GM18909 (cell line): ENCODE results near the gene CCNH.
A peak's percentile ranks its signal among the peaks of the same experiment; 100 is the strongest.

Experiments
- ATAC-seq: cut with Tn5 transposase; IDR thresholded peaks from one replicate; pipeline ENCODE4 v1.9.1; 2021; ENCODE audit warnings: mild to moderate bottlenecking; ENCODE audit not compliant: unreplicated experiment, poor library complexity

The CCNH gene

GRCh38 chr5:87412630-87413342 lies at the start of gene CCNH:
Gene CCNH (minus strand): TSS chr5:87412930. CDS start chr5:87412794, 136 bp downstream.
- peak; percentile 99 for ATAC-seq

GRCh38 chr5:87457706-87458105 lies 45.0 kb upstream of the CCNH start:
- ATAC-seq = no peak

- no peak for ATAC-seq
Measured at GRCh38 chr5:87453801-87454200, 41.1 kb upstream of the CCNH start.

GRCh38 chr5:87452837-87453236 lies 40.1 kb upstream of the CCNH start:
- ATAC-seq = no peak

GRCh38 chr5:87442419-87442818 lies 29.7 kb upstream of the CCNH start:
- no peak for ATAC-seq

GRCh38 chr5:87438231-87438630 lies 25.5 kb upstream of the CCNH start:
- no peak for ATAC-seq

DNA sequence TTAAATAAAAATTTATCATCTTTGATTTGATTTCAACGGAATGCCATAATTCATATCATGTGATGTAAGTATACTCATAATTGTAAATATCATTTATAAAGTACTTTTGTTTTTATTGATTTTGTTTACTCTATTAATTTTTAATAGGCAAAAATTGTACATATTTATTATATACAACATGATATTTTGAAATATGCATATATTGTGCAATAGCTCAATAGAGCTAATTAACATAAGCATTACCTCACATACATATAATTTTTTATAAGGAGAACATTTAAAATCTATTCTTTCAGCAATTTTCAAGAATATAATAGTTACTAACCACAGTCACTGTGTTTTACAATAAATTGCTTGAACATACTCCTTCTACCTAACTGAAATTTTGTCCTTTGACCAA lies 25.0 kb upstream of the CCNH start:
- no peak for ATAC-seq

GRCh38 chr5:87435144-87435694 lies 22.5 kb upstream of the CCNH start:
- ATAC-seq = no peak

- ATAC-seq = no peak
Measured at GRCh38 chr5:87434461-87434860, 21.7 kb upstream of the CCNH start.

GRCh38 chr5:87433945-87434344 lies 21.2 kb upstream of the CCNH start:
- ATAC-seq = no peak

DNA sequence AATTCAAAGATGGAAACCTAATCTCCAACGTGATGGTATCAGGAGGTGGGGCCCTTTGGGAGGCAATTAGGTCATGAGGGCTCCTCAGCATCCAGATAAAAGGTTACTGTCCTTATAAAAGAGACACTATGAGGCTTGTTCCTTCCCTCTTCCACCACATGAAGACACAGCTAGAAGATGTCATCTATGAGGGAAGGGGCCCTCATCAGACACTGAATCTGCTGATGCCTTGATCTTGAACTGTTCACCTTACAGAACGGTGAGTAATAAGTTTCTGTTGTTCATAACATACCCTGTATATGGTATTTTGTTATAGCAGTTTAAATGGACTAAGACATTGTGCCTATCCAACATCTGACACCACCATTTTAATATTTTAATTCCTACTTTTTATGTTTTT lies 19.7 kb upstream of the CCNH start:
- ATAC-seq = no peak

GRCh38 chr5:87430863-87431457 lies 18.2 kb upstream of the CCNH start:
- ATAC-seq = no peak

GRCh38 chr5:87423755-87424154 lies 11.0 kb upstream of the CCNH start:
- ATAC-seq = no peak

DNA sequence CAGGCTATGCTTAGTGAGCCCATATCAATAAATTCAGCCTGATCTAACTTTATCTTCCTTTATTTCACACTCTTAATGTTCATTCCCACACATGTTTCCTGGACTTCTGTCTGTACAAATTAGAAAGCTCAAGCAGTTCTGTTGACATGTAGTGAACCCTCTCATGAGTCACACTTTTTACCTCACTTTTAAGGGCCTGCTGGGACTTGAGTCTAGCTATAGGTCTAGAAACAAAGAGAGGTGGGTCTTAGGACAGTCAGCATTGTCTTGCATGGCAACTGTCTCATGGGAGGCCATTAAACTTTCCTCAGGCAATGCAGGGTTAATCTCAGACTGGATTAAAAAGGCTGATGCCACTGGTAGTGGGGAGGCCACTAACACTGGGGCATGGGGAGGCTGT lies 8.6 kb upstream of the CCNH start:
- ATAC-seq = no peak

GRCh38 chr5:87418506-87418905 lies 5.8 kb upstream of the CCNH start:
- no peak for ATAC-seq

- ATAC-seq = no peak
Measured at GRCh38 chr5:87413343-87413645, 564 bp upstream of the CCNH start.

GRCh38 chr5:87411973-87412629 lies 629 bp downstream of the CCNH start:
- ATAC-seq = peak; percentile 24

GRCh38 chr5:87411586-87411972 lies 1.2 kb downstream of the CCNH start:
- ATAC-seq = no peak

DNA sequence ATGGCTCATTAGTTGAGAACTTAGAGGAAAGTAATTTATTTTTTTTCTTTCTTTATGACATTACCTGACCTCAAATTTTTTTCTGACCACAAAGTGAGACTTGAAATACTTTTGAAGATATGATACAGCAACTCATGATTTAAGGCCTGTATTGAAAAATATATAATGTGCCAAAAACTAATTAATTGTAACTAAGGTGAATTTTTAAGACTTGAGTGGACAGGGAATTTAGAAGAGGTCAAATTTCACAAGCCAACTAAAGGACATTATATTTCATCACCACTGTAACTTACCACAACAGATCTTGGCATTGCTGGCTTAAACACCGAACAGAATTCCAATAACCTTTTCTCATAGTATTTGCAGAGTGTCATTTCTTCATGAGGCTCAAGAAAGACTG lies 1.8 kb downstream of the CCNH start:
- ATAC-seq = no peak

DNA sequence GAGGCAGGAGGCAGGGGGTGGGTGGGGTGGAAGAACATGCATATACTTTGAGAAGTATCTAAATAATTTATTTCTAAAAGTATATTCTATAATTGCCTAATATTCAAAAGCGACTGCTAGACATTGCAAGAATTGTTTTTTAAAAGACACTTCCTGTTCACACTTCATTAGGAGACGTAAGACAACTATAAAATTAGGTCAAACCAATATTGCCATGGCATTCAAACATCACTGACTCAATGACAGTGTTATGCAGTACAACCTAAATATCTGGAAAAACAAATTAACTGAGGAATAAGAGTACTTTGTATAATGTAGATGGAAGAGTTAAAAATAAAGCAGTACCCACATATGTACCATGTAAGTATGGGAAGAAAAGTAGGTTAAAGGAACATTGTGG lies 4.5 kb downstream of the CCNH start:
- no peak for ATAC-seq

GRCh38 chr5:87405472-87406155 lies 7.1 kb downstream of the CCNH start:
- ATAC-seq = no peak
